Hepatocyte (in vitro differentiated cells): ENCODE measurements around the gene HOXD9. TPM values are rescaled to one million over a fixed set of nuclear protein-coding genes. Genes with fewer than 3 reads are reported as not detected.
A peak's percentile ranks its signal among the peaks of the same experiment; 100 is the strongest.

ENCODE experiments used
- DNase-seq: peaks from one replicate; pipeline ENCODE4 v3.0.0-alpha.2; 2016; ENCODE audit warnings: low spot score
- H2AFZ ChIP-seq: fragments of 200-600 bp; sonication (generic); 2 replicates; pipeline ENCODE4 v1.6.0; 2016; ENCODE audit warnings: antibody characterized with exemption, mild to moderate bottlenecking
- H3K27ac ChIP-seq: fragments of 200-600 bp; sonication (generic); 2 replicates; pipeline ENCODE4 v1.5.1; 2016; ENCODE audit warnings: mild to moderate bottlenecking
- H3K27me3 ChIP-seq: fragments of 200-600 bp; sonication (generic); 2 replicates; pipeline ENCODE4 v1.6.1; 2016
- H3K36me3 ChIP-seq: fragments of 200-600 bp; sonication (generic); replicated peaks from 2 replicates; pipeline ENCODE4 v1.5.1; 2016; ENCODE audit warnings: low read depth; ENCODE audit not compliant: insufficient read depth
- H3K4me1 ChIP-seq: fragments of 200-600 bp; sonication (generic); 2 replicates; pipeline ENCODE4 v1.5.1; 2016; ENCODE audit warnings: mild to moderate bottlenecking, moderate library complexity; ENCODE audit not compliant: insufficient read depth
- H3K4me2 ChIP-seq: fragments of 200-600 bp; sonication (generic); 2 replicates; pipeline ENCODE4 v1.6.0; 2016
- H3K4me3 ChIP-seq: fragments of 200-600 bp; sonication (generic); 2 replicates; pipeline ENCODE4 v1.5.1; 2016; ENCODE audit warnings: mild to moderate bottlenecking
- H3K79me2 ChIP-seq: fragments of 200-600 bp; sonication (generic); 2 replicates; pipeline ENCODE4 v1.6.0; 2017; ENCODE audit warnings: mild to moderate bottlenecking
- H3K9me2 ChIP-seq: fragments of 200-600 bp; sonication (generic); replicated peaks from 2 replicates; pipeline ENCODE4 v1.6.0; 2017; ENCODE audit warnings: mild to moderate bottlenecking; ENCODE audit not compliant: insufficient read depth
- H3K9me3 ChIP-seq: fragments of 200-600 bp; sonication (generic); 2 replicates; pipeline ENCODE4 v1.5.1; 2016; ENCODE audit warnings: low read depth, mild to moderate bottlenecking
- H4K20me1 ChIP-seq: fragments of 200-600 bp; sonication (generic); 2 replicates; pipeline ENCODE4 v1.6.0; 2016; ENCODE audit warnings: mild to moderate bottlenecking; ENCODE audit not compliant: insufficient read depth, poor library complexity, severe bottlenecking
- EZH2 ChIP-seq: fragments of 200-600 bp; sonication (generic); IDR thresholded peaks from 2 replicates; pipeline ENCODE4 v1.6.1; 2016; ENCODE audit warnings: antibody characterized with exemption, mild to moderate bottlenecking, borderline replicate concordance
- EZH2phosphoT487 ChIP-seq: fragments of 200-600 bp; sonication (generic); IDR thresholded peaks from one replicate; pipeline ENCODE4 v1.6.1; 2018; ENCODE audit warnings: antibody characterized with exemption, mild to moderate bottlenecking, low read depth, moderate library complexity; ENCODE audit not compliant: unreplicated experiment, severe bottlenecking
- WGBS: methylation state at CpG from one replicate; pipeline ENCODE4 v1.1.6; 2016; ENCODE audit warnings: low lambda C conversion rate; ENCODE audit errors: missing lambda C conversion rate; 5-methylcytosine and 5-hydroxymethylcytosine counted together
- polyA plus RNA-seq: library from polyadenylated mRNA; unstranded; fragments of >200 nt; fragmentation: Nextera tagmentation; extraction: Ambion mirVana; gene quantifications from 2 replicates; pipeline ENCODE4 v1.2.1, GENCODE V29; 2016
- total RNA-seq: library from RNA; depleted of rRNA; stranded (reverse); fragments of >200 nt; gene quantifications from 2 replicates; pipeline ENCODE4 v1.2.3, GENCODE V29; 2014
- TF ChIP-seq, protein P1 (sequence below): fragments of 200-600 bp; sonication (generic); IDR thresholded peaks from 2 replicates; pipeline ENCODE4 v1.5.1; 2016; ENCODE audit warnings: antibody characterized with exemption, mild to moderate bottlenecking; ENCODE audit not compliant: poor library complexity

HOXD9 gene
- total and polyA plus RNA-seq, 2 experiments from 2014 or later: 2.9 to 4.7 TPM

DNA sequence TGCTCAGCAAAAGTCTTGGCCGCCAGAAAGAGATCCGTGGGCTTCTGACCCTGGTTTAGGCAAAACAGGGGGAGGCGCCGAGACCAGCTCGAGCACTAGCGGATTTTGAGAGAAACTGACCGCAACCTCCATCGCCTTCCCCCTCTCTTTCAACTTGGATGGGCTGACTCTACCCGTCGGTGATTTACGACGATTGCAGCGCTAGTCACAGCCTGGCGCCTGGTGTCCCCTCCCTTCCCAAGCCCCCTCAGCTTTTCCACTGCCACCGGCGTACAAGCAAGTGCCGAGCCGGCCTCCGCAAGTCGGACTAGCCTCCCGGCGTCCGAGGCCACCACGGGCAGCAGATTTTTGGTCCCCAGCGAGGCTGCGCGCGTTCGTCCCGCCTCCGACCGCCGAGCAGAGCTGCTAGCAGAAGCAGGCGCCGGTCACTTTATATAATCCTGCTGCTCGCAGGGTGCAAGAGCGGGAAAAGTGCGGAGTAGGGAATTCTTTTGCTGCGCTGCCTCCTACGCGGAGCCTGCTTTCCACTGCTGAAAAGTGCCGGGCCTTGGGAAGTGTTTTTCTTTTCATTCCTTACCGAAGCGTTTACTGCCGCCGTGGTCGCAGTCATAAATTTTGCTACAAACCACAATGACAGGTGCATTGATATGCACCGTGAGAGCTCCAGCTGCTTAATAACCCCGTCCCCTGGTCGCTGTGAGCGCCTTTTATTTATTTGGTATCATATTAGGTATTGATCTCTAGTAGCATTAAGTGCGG lies 42.3 kb downstream of the HOXD9 start:
- Histone ChIP-seq H3K4me1 (peaks cover 21% of the 10 kb centered on the region), H3K79me2 (no peaks in the 10 kb centered on the region), H3K4me2 (peak overlapping the region; percentile 70), H3K27me3 (peaks cover 100% of the 10 kb centered on the region), H3K27ac (no peak overlapping the region), H4K20me1 (no peaks in the 10 kb centered on the region), H3K4me3 (no peak overlapping the region), H3K9me2 (no peaks in the 10 kb centered on the region), H3K9me3 (no peaks in the 10 kb centered on the region), H3K36me3 (no peaks in the 10 kb centered on the region), H2AFZ (peak overlapping the region; percentile 49)
- peak; percentile 70 for TF ChIP-seq EZH2phosphoT487
- peak; percentile 100 for TF ChIP-seq EZH2
- TF ChIP-seq, protein P1, sequence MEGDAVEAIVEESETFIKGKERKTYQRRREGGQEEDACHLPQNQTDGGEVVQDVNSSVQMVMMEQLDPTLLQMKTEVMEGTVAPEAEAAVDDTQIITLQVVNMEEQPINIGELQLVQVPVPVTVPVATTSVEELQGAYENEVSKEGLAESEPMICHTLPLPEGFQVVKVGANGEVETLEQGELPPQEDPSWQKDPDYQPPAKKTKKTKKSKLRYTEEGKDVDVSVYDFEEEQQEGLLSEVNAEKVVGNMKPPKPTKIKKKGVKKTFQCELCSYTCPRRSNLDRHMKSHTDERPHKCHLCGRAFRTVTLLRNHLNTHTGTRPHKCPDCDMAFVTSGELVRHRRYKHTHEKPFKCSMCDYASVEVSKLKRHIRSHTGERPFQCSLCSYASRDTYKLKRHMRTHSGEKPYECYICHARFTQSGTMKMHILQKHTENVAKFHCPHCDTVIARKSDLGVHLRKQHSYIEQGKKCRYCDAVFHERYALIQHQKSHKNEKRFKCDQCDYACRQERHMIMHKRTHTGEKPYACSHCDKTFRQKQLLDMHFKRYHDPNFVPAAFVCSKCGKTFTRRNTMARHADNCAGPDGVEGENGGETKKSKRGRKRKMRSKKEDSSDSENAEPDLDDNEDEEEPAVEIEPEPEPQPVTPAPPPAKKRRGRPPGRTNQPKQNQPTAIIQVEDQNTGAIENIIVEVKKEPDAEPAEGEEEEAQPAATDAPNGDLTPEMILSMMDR: no peak
- DNase-seq: no peak
- WGBS: 2% methylated on average over 46 of the region's 52 CpGs

DNA sequence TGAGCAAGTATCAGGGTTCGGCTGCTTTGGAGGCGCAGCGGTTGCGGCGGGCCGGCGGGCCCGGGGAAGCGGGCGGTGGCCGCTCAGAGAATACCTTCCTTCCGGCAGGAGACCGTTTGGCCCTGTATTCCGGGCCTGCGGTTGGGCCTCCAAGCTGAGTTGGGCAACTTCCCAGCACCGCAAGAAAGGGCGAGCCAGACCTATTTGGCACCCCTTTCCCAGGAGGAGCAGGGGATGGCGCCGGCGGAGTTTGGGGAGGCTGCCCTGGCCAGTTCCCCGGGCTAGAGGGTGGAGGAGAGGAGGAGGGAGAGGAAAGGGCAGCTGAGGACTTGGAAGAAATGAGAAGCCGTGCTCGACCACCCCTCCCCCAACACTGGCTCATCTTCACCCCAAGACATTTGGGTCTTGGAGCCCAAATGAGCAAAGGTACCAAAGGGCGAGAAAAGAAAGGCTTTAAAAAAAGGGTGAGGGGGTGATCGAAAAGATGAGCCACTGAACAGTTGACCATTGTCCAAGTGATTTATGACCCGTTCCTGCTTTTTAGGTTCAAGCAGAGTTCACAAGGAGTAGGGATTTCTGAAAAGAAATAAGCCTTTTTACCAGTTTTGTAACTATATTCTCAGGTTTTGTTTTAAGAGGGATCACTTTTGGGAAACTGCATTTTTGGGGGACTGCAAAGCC lies 43.0 kb downstream of the HOXD9 start:
- peak overlapping the region; percentile 49 for H2AFZ ChIP-seq
- TF ChIP-seq EZH2phosphoT487 (peak; percentile 72), EZH2 (peak; percentile 80)
- TF ChIP-seq, protein P1: no peak
- WGBS: 6% methylated on average over 26 of the region's 26 CpGs
- H3K36me3 ChIP-seq: no peaks in the 10 kb centered on the region
- peaks cover 100% of the 10 kb centered on the region for H3K27me3 ChIP-seq
- no peaks in the 10 kb centered on the region for H4K20me1 ChIP-seq
- H3K4me1 ChIP-seq: peaks cover 13% of the 10 kb centered on the region
- H3K4me2 ChIP-seq: peak overlapping the region; percentile 70
- no peak overlapping the region for H3K27ac ChIP-seq
- H3K4me3 ChIP-seq: no peak overlapping the region
- no peaks in the 10 kb centered on the region for H3K9me3 ChIP-seq
- DNase-seq: no peak
- no peaks in the 10 kb centered on the region for H3K9me2 ChIP-seq
- no peaks in the 10 kb centered on the region for H3K79me2 ChIP-seq

DNA sequence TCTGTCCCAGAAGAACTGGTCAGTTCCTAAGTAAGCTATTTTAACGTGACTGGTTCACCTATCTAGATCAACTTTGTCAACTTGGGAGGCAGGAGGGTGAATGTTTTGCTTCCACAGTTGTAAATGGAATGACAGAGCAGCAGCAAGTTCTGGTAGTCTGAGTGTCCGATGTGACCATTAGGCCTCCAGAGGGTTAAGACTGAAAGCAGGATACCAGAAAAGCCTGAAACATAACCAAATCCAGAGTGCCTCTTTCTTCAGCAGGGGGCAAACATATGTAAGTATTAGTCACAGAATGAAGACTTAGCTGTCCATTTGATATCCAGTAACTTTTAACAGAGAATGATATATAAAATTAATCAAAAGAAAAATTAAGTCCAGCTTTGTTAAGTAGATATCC lies 43.8 kb downstream of the HOXD9 start:
- 27% methylated on average over 2 of the region's 2 CpGs for WGBS

More for the DNA sequence above, 43.8 kb downstream of the HOXD9 start:
- Histone ChIP-seq H3K9me3 (no peaks in the 10 kb centered on the region), H3K79me2 (no peaks in the 10 kb centered on the region), H3K9me2 (no peaks in the 10 kb centered on the region), H3K27me3 (peaks cover 100% of the 10 kb centered on the region), H3K4me3 (no peak overlapping the region), H3K36me3 (no peaks in the 10 kb centered on the region), H3K4me1 (peaks cover 10% of the 10 kb centered on the region), H2AFZ (no peak overlapping the region), H3K27ac (no peak overlapping the region), H3K4me2 (no peak overlapping the region), H4K20me1 (no peaks in the 10 kb centered on the region)
- DNase-seq: no peak
- TF ChIP-seq, protein P1: no peak
- TF ChIP-seq EZH2phosphoT487 (no peak), EZH2 (no peak)
